HG02571 (cell line): Measurements from ENCODE around the gene CSDE1.
A peak's percentile ranks its signal among the peaks of the same experiment; 100 is the strongest.
"Not testable (repeated sequence)": the region's sequence is repeated elsewhere in the genome, so short reads cannot be mapped to it uniquely, and the experiment has no call there.

Experiments
- ATAC-seq: cut with Tn5 transposase; IDR thresholded peaks from one replicate; pipeline ENCODE4 v1.9.1; 2021; ENCODE audit warnings: mild to moderate bottlenecking, moderate library complexity; ENCODE audit not compliant: unreplicated experiment

Gene CSDE1

GRCh38 chr1:114757455-114758255 lies at the start of gene CSDE1:
TSS of gene CSDE1 (minus strand) at chr1:114757984. CDS start at chr1:114739890, 18,094 bp downstream.
- ATAC-seq, result peak; percentile 81

GRCh38 chr1:114804449-114804848 lies 46.7 kb upstream of the CSDE1 start:
- ATAC-seq, result not testable (repeated sequence)

GRCh38 chr1:114803001-114803400 lies 45.2 kb upstream of the CSDE1 start:
- ATAC-seq, result no peak

DNA sequence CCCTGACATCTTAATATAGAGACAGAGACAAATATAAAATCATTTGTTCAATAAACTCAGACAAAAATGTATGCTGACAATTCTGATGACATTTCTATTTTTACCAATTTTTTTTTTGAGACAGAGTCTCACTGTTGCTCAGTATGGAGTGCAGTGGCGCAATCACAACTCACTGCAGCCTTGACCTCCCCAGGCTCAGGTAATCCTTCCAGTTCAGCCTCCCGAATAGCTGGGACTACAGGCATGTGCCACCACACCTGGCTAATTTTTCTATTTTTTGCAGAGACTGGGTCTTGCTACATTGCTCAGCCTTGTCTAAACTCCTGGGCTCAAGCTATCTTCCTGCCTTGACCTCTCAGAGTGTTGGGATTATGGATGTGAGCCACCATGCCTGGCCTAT lies 36.3 kb upstream of the CSDE1 start:
- no peak for ATAC-seq

DNA sequence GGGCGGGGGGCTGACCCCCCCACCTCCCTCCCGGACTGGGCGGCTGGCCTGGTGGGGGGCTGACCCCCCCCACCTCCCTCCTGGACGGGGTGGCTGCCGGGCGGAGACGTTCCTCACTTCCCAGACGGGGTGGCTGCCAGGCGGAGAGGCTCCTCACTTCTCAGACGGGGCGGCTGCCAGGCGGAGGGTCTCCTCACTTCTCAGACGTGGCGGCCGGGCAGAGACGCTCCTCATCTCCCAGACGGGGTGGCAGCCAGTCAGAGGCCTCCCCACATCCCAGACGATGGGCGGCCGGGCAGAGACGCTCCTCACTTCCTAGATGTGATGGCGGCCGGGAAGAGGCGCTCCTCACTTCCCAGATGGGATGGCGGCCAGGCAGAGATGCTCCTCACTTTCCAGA lies 32.8 kb upstream of the CSDE1 start:
- not testable (repeated sequence) for ATAC-seq

- ATAC-seq, result not testable (repeated sequence)
These were observed 28.7 kb upstream of the CSDE1 start for GRCh38 chr1:114786440-114786839.

- ATAC-seq, result no peak
These were observed 24.7 kb upstream of the CSDE1 start for GRCh38 chr1:114782476-114782875.

DNA sequence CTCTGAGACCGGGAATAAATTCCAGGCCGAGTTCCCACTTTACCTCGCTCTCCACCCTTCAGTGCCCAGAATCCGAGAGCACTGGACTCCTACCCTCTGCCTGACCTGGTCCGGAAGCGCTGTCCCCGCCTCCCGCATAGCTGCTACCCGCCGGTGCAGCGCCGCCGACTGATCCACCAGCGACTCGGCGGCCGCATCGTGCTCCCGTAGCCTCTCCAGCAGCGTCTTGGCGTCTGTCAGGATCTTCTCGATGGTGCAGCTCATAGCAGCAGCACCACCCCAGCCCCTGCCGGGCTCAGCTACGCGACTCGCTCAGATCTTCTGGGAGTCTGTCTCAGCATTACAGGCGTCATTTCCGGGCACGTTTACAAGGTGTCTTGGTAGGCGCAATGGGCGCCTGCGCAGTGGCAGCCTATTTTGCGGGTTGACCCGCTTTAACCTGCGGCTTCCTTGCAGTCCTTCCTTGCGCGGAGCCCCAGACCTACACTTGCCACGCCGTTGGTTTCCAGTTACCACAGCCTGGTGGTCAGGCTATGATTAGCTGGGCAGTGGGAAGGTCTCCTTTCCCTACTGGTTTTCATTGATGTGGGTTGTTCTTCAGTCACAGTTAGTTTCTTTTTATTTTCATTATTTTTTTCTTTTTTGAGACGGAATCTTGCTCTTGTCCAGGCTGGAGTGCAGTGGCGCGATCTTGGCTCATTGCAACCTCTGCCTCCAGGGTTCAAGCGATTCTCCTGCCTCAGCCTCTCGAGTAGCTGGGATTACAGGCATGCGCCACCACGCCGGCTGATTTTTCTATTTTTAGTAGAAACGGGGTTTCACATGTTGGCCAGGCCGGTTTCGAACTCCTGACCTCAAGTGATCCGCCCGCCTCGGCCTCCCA lies 22.8 kb upstream of the CSDE1 start, which contains the start of gene SIKE1:
TSS of gene SIKE1 (minus strand) at position 342 of the 883 bp plus-strand sequence. CDS start at position 264, 78 bp downstream.
- peak; percentile 98 for ATAC-seq

DNA sequence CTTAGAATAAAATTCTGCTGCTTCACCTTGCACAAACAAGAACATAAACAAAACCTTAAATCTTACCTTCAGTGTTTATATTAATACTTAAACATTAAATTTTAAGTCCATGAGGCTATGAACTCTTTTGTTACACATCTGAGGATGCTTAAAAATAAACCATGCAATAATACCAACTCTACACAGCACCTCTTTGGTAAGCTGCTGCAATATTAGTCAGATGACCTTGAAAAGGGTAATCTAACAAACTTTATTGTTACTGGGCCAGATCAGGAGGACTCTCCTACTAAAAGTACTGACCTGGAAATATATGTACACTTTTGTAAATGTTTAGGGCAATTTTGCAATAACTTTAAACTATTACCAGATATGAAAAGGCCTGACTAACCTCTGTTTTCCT lies 21.9 kb upstream of the CSDE1 start:
- no peak for ATAC-seq

GRCh38 chr1:114776726-114777125 lies 18.9 kb upstream of the CSDE1 start:
- not testable (repeated sequence) for ATAC-seq

DNA sequence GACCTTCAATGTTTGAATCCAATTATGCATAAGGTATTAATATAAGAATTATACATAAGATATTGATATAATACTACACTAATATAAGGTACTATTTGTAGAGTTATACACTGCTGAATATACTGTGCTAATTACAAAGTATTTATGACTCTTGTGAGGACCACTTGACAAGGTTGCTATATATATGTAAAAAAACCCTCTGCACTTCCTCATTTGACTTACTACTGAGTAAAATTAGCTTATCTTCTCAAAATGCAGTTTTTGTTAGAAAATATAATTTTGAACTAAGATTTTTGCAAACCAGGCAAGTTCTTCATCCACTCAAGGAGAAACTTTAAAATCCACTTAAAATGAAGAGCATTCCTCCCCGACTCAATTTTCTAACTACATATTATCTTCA lies 14.2 kb upstream of the CSDE1 start:
- ATAC-seq, result no peak

DNA sequence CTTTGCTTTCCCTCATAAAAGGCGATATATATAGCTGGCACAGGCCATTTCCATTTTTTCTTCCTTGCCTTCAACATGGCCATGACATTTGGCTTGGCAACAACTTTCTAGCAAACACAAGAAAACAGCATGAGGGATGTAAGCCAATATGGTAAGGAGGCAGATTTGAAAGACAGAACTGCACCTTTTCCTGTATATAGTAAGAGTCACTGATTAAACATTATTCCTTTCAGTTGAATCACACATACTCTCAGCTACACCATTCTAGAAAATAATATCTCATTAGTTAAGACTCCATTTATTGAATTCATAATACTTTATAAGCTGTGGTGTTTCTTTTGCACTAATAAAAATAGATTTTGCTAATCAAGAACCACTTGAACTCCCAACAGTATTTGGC lies 13.2 kb upstream of the CSDE1 start:
- no peak for ATAC-seq

DNA sequence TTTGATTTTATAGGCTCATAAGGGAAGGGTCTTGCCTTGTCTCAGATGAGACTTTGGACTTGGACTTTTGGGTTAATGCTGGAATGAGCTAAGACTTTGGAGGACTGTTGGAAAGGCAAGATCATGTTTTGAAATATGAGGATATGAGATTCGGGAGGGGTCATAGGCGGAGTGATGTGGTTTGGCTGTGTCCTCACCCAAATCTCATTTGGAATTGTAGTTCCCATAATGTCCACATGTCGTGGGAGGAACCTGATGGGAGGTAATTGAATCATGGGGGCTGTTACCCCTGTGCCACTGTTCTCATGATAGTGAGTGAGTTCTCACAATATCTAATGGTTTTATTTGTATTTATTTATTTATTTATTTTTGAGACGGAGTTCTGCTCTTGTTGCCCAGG lies 6.9 kb upstream of the CSDE1 start:
- ATAC-seq, result no peak

DNA sequence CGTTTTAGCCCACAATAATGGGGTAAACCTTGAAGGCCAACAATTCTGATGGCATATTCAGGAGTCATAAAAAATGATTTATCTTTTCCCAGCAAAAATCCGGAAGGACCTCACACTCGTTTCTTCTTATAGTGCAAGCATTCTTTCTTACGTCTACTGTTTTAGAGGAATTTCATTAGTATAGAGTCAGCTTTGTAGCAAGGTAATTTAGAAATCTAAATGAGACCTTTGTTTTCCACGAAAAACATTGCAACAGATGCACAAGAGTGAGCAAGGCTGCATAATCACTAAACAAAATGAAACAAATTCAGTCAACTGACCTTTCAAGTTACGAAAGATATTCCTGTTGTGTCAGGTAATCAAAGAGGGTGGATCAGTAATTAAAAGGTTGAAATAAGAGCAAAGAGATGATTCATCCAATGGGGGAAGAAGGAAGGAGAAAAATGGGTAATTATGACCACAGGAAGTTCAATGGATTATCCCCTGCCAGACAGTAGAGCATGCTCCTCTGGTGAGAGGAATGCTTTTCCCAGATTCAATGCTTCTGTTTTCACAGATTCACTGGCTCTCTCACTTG lies 560 bp upstream of the CSDE1 start:
- ATAC-seq, result no peak

GRCh38 chr1:114756949-114757454 lies 782 bp downstream of the CSDE1 start:
- ATAC-seq, result no peak

GRCh38 chr1:114756009-114756892 lies 1.5 kb downstream of the CSDE1 start:
- ATAC-seq, result peak; percentile 42

DNA sequence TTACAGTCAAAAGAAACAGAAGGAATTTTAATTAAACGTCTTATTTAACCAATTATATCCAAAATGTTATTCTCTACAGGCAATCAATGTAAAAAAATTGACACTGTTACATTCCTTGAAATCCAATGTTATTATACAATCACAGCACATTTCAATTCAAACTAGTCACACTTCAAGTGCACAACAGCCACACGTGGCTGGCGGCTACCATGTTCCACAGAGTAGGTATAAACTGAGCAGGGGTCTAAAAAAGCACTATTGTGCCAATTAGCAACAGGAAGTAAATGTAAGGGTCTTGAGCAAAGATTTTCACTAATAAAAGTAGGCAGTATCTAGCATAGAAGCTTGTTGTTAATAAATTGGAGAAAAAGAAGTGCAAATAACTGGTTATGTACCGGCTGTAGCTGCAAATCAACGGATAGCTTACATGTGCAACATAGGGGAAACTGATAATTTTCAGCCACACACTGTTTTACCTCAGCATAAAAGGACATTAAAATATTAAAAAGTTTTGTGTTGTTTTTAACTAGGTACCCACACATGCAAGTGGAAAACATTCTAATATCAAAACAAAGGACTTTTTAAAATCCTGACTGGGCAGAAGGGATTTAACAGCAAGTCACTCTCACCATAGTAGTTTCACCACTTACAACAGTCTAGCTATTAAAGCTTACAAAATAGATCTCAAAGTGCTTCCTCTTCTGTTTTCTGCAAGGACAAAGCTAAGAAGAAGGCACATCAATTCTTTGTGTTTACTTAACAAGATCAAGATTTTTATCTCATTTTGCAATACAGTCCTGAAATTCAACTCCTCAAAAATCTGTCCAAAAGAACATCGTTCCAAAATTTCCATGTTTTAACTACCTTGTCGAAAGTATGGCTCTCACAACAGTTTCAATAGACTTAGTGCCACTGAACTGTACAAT lies 2.5 kb downstream of the CSDE1 start:
- no peak for ATAC-seq

- ATAC-seq, result not testable (repeated sequence)
These were observed 4.1 kb downstream of the CSDE1 start for GRCh38 chr1:114753702-114754101.

DNA sequence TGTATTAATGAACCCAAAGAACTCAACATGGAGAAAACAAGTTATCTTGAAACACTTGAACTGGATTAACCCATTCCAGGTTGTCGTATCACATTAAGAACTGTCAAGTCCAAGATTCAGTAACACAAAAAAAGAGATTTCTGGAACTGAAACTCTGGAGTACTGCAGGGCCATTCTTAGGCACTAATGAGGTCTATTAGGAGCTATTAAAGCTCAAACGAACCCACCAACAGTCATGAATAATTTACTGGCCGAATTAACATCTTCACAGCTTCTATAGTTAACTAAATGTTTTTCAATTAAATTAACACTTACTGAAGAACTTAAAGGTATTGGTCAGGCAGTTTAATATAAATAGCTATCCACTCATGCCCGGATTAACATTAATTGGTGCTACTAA lies 4.6 kb downstream of the CSDE1 start:
- no peak for ATAC-seq
